ENCODE results near the gene OPHN1.

The OPHN1 gene

GRCh38 chrX:68261060-68261672 lies 172.1 kb downstream of the OPHN1 start:
- WGBS (ENCODE audit: insufficient coverage, insufficient read length): no CpG with 5 or more reads among the region's 4 CpGs

GRCh38 chrX:68256990-68257389 lies 176.3 kb downstream of the OPHN1 start:
- Histone ChIP-seq H3K4me3 (ENCODE audit: low read length) (no peak overlapping the region), H3K36me3 (ENCODE audit: control insufficient read depth, insufficient read depth, low read length) (no peaks in the 10 kb centered on the region), H3K4me1 (ENCODE audit: control insufficient read depth, insufficient read depth, low read length) (no peaks in the 10 kb centered on the region), H3K27me3 (ENCODE audit: control insufficient read depth, insufficient read depth, low read length) (no peaks in the 10 kb centered on the region), H3K9me3 (ENCODE audit: control insufficient read depth, insufficient read depth, low read length) (no peaks in the 10 kb centered on the region), H3K27ac (ENCODE audit: low read length) (no peak overlapping the region)
- DNase-seq (ENCODE audit: low read depth, low spot score): no peak
- WGBS (ENCODE audit: insufficient coverage, insufficient read length): no CpG with 5 or more reads among the region's 2 CpGs

More at GRCh38 chrX:68261060-68261672, 172.1 kb downstream of the OPHN1 start:
- DNase-seq (ENCODE audit: low read depth, low spot score): no peak
- Histone ChIP-seq H3K4me3 (ENCODE audit: low read length) (no peak overlapping the region), H3K36me3 (ENCODE audit: control insufficient read depth, insufficient read depth, low read length) (no peaks in the 10 kb centered on the region), H3K27me3 (ENCODE audit: control insufficient read depth, insufficient read depth, low read length) (no peaks in the 10 kb centered on the region), H3K27ac (ENCODE audit: low read length) (no peak overlapping the region), H3K4me1 (ENCODE audit: control insufficient read depth, insufficient read depth, low read length) (no peaks in the 10 kb centered on the region; the same call in 1 of the 2 replicates), H3K9me3 (ENCODE audit: control insufficient read depth, insufficient read depth, low read length) (no peaks in the 10 kb centered on the region)

GRCh38 chrX:68254738-68255645 lies 178.3 kb downstream of the OPHN1 start:
- no peaks in the 10 kb centered on the region for H3K9me3 ChIP-seq (ENCODE audit: control insufficient read depth, insufficient read depth, low read length)
- no peak for DNase-seq (ENCODE audit: low read depth, low spot score)
- no peak overlapping the region for H3K27ac ChIP-seq (ENCODE audit: low read length)
- no peaks in the 10 kb centered on the region for H3K27me3 ChIP-seq (ENCODE audit: control insufficient read depth, insufficient read depth, low read length)
- H3K4me1 ChIP-seq (ENCODE audit: control insufficient read depth, insufficient read depth, low read length): no peaks in the 10 kb centered on the region
- no peak overlapping the region for H3K4me3 ChIP-seq (ENCODE audit: low read length)
- WGBS (ENCODE audit: insufficient coverage, insufficient read length): no CpG with 5 or more reads among the region's 11 CpGs
- no peaks in the 10 kb centered on the region for H3K36me3 ChIP-seq (ENCODE audit: control insufficient read depth, insufficient read depth, low read length)

- Histone ChIP-seq H3K4me3 (ENCODE audit: low read length) (no peak overlapping the region), H3K27ac (ENCODE audit: low read length) (no peak overlapping the region), H3K9me3 (ENCODE audit: control insufficient read depth, insufficient read depth, low read length) (no peaks in the 10 kb centered on the region), H3K4me1 (ENCODE audit: control insufficient read depth, insufficient read depth, low read length) (no peaks in the 10 kb centered on the region), H3K27me3 (ENCODE audit: control insufficient read depth, insufficient read depth, low read length) (no peaks in the 10 kb centered on the region), H3K36me3 (ENCODE audit: control insufficient read depth, insufficient read depth, low read length) (no peaks in the 10 kb centered on the region)
- no peak for DNase-seq (ENCODE audit: low read depth, low spot score)
- WGBS (ENCODE audit: insufficient coverage, insufficient read length): no CpG with 5 or more reads among the region's 2 CpGs
Observed at GRCh38 chrX:68252664-68253063, 180.6 kb downstream of the OPHN1 start.

- no CpG with 5 or more reads among the region's 2 CpGs for WGBS (ENCODE audit: insufficient coverage, insufficient read length)
- H3K27ac ChIP-seq (ENCODE audit: low read length): no peak overlapping the region
- no peaks in the 10 kb centered on the region for H3K4me1 ChIP-seq (ENCODE audit: control insufficient read depth, insufficient read depth, low read length)
- H3K27me3 ChIP-seq (ENCODE audit: control insufficient read depth, insufficient read depth, low read length): no peaks in the 10 kb centered on the region
- H3K4me3 ChIP-seq (ENCODE audit: low read length): no peak overlapping the region
- DNase-seq (ENCODE audit: low read depth, low spot score): no peak
- H3K9me3 ChIP-seq (ENCODE audit: control insufficient read depth, insufficient read depth, low read length): no peaks in the 10 kb centered on the region
- no peaks in the 10 kb centered on the region for H3K36me3 ChIP-seq (ENCODE audit: control insufficient read depth, insufficient read depth, low read length)
Observed at GRCh38 chrX:68249903-68250302, 183.4 kb downstream of the OPHN1 start.

GRCh38 chrX:68249401-68249831 lies 183.9 kb downstream of the OPHN1 start:
- H3K9me3 ChIP-seq (ENCODE audit: control insufficient read depth, insufficient read depth, low read length): no peaks in the 10 kb centered on the region
- H3K27me3 ChIP-seq (ENCODE audit: control insufficient read depth, insufficient read depth, low read length): no peaks in the 10 kb centered on the region
- no peak overlapping the region for H3K27ac ChIP-seq (ENCODE audit: low read length)
- no peak for DNase-seq (ENCODE audit: low read depth, low spot score)
- WGBS (ENCODE audit: insufficient coverage, insufficient read length): no CpG with 5 or more reads among the region's 5 CpGs
- H3K4me3 ChIP-seq (ENCODE audit: low read length): no peak overlapping the region
- H3K4me1 ChIP-seq (ENCODE audit: control insufficient read depth, insufficient read depth, low read length): no peaks in the 10 kb centered on the region
- no peaks in the 10 kb centered on the region for H3K36me3 ChIP-seq (ENCODE audit: control insufficient read depth, insufficient read depth, low read length)

- Histone ChIP-seq H3K27ac (ENCODE audit: low read length) (no peak overlapping the region), H3K36me3 (ENCODE audit: control insufficient read depth, insufficient read depth, low read length) (no peaks in the 10 kb centered on the region), H3K4me1 (ENCODE audit: control insufficient read depth, insufficient read depth, low read length) (no peaks in the 10 kb centered on the region), H3K4me3 (ENCODE audit: low read length) (no peak overlapping the region), H3K27me3 (ENCODE audit: control insufficient read depth, insufficient read depth, low read length) (no peaks in the 10 kb centered on the region), H3K9me3 (ENCODE audit: control insufficient read depth, insufficient read depth, low read length) (no peaks in the 10 kb centered on the region)
- no peak for DNase-seq (ENCODE audit: low read depth, low spot score)
- no CpG with 5 or more reads among the region's 7 CpGs for WGBS (ENCODE audit: insufficient coverage, insufficient read length)
Observed at GRCh38 chrX:68238568-68238967, 194.7 kb downstream of the OPHN1 start.

GRCh38 chrX:68234171-68234910 lies 199.0 kb downstream of the OPHN1 start:
- WGBS (ENCODE audit: insufficient coverage, insufficient read length): no CpG with 5 or more reads among the region's 6 CpGs
- Histone ChIP-seq H3K9me3 (ENCODE audit: control insufficient read depth, insufficient read depth, low read length) (no peaks in the 10 kb centered on the region), H3K4me3 (ENCODE audit: low read length) (no peak overlapping the region), H3K27ac (ENCODE audit: low read length) (no peak overlapping the region), H3K4me1 (ENCODE audit: control insufficient read depth, insufficient read depth, low read length) (no peaks in the 10 kb centered on the region), H3K36me3 (ENCODE audit: control insufficient read depth, insufficient read depth, low read length) (no peaks in the 10 kb centered on the region), H3K27me3 (ENCODE audit: control insufficient read depth, insufficient read depth, low read length) (no peaks in the 10 kb centered on the region)
- DNase-seq (ENCODE audit: low read depth, low spot score): no peak

GRCh38 chrX:68232206-68232605 lies 201.1 kb downstream of the OPHN1 start:
- no peaks in the 10 kb centered on the region for H3K36me3 ChIP-seq (ENCODE audit: control insufficient read depth, insufficient read depth, low read length)
- no peaks in the 10 kb centered on the region for H3K4me1 ChIP-seq (ENCODE audit: control insufficient read depth, insufficient read depth, low read length)
- WGBS (ENCODE audit: insufficient coverage, insufficient read length): no CpG with 5 or more reads among the region's 5 CpGs
- no peak overlapping the region for H3K4me3 ChIP-seq (ENCODE audit: low read length)
- DNase-seq (ENCODE audit: low read depth, low spot score): no peak
- no peaks in the 10 kb centered on the region for H3K9me3 ChIP-seq (ENCODE audit: control insufficient read depth, insufficient read depth, low read length)
- no peak overlapping the region for H3K27ac ChIP-seq (ENCODE audit: low read length)
- H3K27me3 ChIP-seq (ENCODE audit: control insufficient read depth, insufficient read depth, low read length): no peaks in the 10 kb centered on the region

- no peaks in the 10 kb centered on the region for H3K9me3 ChIP-seq (ENCODE audit: control insufficient read depth, insufficient read depth, low read length)
- no peak overlapping the region for H3K27ac ChIP-seq (ENCODE audit: low read length)
- H3K4me3 ChIP-seq (ENCODE audit: low read length): no peak overlapping the region
- no CpG with 5 or more reads among the region's 1 CpG for WGBS (ENCODE audit: insufficient coverage, insufficient read length)
- no peaks in the 10 kb centered on the region for H3K4me1 ChIP-seq (ENCODE audit: control insufficient read depth, insufficient read depth, low read length)
- no peaks in the 10 kb centered on the region for H3K36me3 ChIP-seq (ENCODE audit: control insufficient read depth, insufficient read depth, low read length)
- no peak for DNase-seq (ENCODE audit: low read depth, low spot score)
- no peaks in the 10 kb centered on the region for H3K27me3 ChIP-seq (ENCODE audit: control insufficient read depth, insufficient read depth, low read length)
Observed at GRCh38 chrX:68209008-68209407, 224.3 kb downstream of the OPHN1 start.

Data from iPS DF 6.9 (cell line).